NCI-H1417 treated with DMSO at 0.1 percent for 48 hours (cell line): ENCODE measurements around the gene PFKL.

ENCODE experiments used
- DNase-seq: peaks from one replicate; lab custom pipeline; 2025; lab: John Stamatoyannopoulos, UW

Gene PFKL

GRCh38 chr21:44299458-44300261 is at the start of gene PFKL:
Gene PFKL (plus strand): TSS chr21:44300053. CDS start chr21:44300106, 53 bp downstream.
- no peak for DNase-seq

- no peak for DNase-seq
Observed at GRCh38 chr21:44253832-44254710, 45.8 kb upstream of the PFKL start.

GRCh38 chr21:44255511-44255981 is 44.3 kb upstream of the PFKL start:
- no peak for DNase-seq

DNA sequence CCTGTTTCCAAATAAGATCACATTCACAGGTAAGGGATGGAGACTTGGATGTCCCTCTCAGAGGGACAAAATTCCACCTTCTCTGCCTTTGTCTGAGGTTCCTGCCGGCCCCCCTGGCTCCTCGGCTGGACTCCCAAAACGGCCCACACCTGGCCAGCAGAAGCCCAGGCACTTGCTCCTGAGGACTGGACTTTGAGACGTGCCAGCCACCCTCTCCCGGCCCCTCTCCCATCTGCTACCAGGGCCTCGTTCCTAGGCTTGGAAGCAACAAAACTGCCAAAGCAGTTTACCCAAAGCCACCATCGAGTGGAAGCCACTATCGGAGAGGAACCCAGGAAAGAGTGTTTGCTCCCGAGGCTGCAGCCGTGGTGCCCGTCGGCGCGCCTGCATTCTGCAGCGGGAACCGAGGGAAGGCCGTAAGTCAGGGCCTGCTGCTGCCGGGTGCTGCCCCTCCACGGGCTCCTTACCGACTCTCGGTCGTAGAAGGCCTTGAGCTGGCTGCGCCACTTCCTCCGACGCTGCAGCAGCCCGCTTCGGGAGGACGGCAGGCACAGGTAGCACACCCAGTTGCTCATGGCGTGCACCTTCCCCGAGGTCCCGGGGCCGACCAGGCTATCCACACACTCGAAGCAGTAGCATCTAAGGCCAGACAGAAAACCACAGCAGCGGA is 41.7 kb upstream of the PFKL start:
- DNase-seq = no peak

- no peak for DNase-seq
Observed at GRCh38 chr21:44259082-44259705, 40.7 kb upstream of the PFKL start.

- no peak for DNase-seq
Observed at GRCh38 chr21:44260066-44260465, 39.8 kb upstream of the PFKL start.

DNA sequence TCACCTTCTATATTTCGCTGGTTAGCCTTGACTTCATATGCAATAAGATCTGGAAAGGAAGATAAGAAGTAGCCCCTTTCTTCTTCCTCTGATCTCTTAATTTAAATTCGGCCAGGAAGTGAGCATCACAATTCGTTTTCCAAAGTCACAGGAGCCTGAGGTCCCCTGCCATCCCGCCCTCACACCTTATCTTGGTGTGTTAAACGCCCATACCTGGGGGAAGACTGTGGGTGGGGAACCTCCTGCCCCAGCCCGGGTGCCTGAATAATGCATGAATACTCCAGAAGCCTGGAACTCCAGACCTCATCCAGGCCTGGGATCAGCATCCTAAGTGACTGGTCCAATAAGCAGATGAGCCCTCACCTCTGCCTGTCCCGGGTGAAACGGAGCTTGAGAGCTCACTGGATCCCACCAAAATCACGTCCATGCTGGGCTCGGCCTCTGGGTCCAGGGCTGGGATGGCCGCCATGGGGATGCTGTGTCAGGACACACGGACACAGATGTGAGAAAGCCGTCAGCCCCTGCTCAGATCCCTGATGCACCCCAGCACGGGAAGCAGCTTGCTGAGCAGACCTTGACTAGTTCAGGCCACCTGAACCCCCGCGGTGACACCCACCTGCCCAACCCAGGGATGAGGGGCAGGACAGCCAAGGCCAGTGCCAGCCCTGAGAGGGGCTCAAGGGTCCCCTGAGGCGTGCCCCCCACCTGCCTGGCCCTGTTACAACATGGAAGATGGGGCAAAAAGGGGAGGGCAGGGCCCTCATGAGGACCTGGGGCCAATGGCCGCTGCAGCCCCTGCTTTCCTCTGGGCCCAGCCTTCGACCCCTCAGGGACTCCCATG is 38.8 kb upstream of the PFKL start:
- no peak for DNase-seq

GRCh38 chr21:44261675-44262295 is 38.1 kb upstream of the PFKL start, which contains the start of gene DNMT3L:
Gene DNMT3L (minus strand): TSS chr21:44261897. CDS start chr21:44261259, 638 bp downstream.
- DNase-seq = no peak

DNA sequence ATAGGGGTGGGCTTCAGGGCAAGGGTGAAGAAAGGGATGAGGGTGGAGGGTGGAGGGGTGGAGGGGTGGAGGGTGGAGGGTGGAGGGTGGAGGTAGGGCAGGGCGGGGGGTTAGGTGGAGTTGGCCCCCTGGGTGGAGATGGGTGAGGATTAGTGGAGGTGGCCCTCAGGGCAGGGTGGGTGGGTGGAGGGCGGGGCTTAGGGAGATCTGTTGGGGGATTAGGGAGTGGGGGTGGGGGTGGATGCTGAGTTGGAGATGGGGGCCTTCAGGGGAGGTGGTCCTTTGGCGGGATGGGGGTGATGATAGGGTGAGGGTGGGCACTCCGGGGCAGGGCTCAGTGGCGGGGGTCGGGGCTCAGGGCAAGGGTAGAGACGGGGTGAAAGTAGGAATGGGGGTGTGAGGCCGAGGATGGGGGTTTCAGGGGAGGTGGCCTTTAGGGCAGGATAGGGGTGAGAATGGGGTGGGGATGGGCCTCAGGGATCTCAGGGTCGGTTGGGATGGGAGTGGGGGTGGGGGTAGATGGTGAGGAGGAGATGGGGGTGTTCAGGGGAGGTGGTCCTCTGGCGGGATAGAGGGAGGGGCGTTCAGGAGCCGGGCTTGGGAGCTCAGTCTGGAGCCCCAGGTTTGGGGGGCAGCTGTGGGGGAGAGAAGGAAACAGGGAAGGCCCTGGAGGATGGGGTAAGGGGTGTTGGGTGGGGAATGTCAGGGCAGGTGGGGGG is 37.4 kb upstream of the PFKL start:
- DNase-seq = no peak

GRCh38 chr21:44263221-44263760 is 36.6 kb upstream of the PFKL start:
- DNase-seq = no peak

GRCh38 chr21:44263768-44264167 is 36.1 kb upstream of the PFKL start:
- no peak for DNase-seq

DNA sequence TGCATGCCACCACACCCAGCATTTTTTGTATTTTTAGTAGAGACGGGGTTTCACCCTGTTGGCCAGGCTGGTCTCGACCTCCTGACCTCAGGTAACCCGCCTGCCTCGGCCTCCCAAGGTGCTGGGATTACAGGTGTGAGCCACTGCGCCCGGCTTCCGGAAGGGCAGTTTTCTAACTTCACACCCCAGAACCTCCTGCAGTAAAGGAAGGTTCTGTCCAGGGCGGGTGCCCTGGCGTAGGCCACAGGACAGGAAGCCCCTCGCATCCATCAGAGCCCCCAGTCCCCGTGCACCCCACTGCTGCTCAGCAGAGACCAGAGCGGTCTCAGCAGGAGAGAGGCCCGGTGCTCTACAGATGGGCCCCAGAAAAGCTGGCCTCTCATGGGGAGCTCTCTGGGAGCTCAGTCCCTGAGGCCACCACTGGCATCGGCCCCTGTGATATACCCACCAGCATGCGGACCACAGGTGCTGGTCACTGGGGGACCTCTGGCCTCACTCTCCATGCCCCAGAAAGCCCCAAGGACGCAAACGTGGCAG is 34.1 kb upstream of the PFKL start:
- no peak for DNase-seq

DNA sequence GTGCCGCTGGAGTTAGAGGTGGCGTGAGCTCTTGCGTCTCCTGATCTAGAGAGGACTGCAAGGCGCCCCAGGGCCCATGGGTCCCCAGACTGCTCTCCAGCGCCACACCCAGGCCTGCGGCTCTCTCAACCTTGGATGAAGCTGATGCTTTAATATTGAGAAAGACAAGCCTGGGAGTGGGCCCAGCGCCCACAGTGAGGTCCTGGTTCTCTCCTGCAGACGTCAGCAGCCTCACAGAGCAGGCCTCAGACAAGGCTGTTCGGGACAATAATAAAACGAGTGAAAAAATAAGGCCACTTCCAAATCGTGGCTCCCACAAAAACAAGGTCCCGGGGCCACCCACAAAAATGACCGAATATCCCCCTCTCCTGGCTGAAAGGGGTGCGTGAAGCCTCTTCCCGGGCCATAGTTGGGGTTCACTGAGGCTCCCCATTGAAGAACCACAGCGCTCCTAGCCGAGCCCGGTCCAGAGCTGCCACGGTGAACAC is 32.2 kb upstream of the PFKL start:
- no peak for DNase-seq

DNA sequence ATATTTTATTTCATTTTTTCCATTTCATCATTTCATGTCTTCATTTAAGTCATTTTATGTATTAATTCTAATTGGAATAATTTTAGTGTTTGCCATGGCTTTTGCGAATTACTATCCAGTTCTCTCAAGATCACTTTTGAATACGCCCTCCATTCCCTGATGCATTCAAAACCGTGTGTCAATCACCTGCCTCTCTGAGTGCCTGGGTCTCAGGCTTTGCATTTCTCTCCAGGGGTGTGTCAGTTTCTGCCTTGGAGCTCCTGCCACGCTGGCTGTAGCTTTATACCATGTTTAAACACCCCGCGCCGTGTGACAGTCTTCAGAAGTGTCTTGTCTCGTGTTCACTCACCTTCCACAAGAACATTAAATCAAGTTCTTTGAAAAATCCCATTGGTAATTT is 30.8 kb upstream of the PFKL start:
- DNase-seq = no peak

DNA sequence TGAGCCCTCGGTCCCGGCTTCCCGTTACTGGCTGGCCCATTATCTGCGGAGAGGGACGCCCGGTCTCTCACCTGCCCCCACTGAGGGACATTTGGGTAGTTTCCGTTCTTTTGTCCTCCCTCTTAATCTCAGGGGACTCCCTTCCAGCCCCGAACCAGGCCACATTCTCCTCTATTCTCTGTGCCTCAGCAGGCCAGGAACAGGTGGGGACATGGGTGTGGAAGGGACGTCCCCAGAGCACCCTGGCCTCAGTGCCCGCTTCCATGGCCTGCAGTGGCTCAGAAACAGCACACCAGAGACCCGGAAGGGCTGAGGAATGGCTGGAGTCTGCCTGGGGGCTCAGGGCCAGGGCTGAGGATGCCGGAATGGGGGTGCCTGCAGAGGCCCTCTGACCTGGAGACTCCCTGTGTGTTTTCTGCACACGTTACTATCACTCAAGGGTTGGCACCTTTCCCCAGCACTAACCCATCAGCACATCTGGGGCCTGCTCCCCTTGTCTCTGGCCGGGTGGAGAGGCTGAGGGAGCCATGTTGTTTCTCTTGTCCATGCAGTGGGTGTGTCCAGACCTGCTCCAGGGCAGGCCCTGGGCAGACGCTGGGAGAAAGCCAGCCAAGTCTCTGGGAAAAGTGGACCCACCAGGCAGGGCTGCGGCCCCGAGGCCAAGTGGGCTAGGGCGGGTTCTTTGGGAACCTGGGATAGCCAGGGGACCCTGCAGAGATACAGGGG is 28.1 kb upstream of the PFKL start:
- DNase-seq = no peak

- no peak for DNase-seq
Observed at GRCh38 chr21:44272284-44272858, 27.5 kb upstream of the PFKL start.

DNA sequence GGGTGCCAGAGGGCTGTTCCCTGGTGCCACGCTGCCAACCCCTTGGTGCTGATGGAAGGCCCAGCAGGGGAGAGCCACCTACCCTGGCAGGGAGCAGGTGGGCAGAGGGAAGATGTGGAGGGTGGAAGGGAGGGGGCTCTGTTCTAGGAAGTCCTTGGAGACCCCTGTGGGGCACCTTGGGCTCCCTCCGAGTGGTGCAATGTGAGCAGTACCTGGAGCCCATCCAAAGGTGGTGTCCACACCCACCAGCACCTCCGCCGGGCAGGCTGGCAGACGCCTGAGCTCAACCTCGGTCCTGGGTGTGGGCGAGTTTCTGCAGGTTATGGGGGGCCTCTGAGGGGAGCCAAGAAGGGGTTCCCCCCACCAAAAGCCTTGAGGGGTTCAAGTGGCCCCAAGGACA is 26.8 kb upstream of the PFKL start:
- DNase-seq = no peak

GRCh38 chr21:44275041-44275440 is 24.8 kb upstream of the PFKL start:
- DNase-seq = no peak
